Hematopoietic multipotent progenitor cell (in vitro differentiated cells): ENCODE results near the gene MSRB2. TPM values are rescaled to one million over a fixed set of nuclear protein-coding genes. Genes with fewer than 3 reads are reported as not detected.
A peak's percentile ranks its signal among the peaks of the same experiment; 100 is the strongest.
"Not testable (repeated sequence)": the region's sequence is repeated elsewhere in the genome, so short reads cannot be mapped to it uniquely, and the experiment has no call there.

ENCODE experiments used
- DNase-seq, 3 donors: peaks; one replicate each; pipeline ENCODE4 v3.0.0-alpha.2; 2011 to 2015; ENCODE audit warnings: low read depth in 2 of 3, low spot score in 2 of 3
- total RNA-seq: library from RNA; depleted of rRNA; stranded (reverse); fragments of >200 nt; gene quantifications from one replicate; pipeline ENCODE4 v1.2.3, GENCODE V29; 2012

MSRB2 gene
- total RNA-seq, 1 donor, result 6.7 TPM

DNA sequence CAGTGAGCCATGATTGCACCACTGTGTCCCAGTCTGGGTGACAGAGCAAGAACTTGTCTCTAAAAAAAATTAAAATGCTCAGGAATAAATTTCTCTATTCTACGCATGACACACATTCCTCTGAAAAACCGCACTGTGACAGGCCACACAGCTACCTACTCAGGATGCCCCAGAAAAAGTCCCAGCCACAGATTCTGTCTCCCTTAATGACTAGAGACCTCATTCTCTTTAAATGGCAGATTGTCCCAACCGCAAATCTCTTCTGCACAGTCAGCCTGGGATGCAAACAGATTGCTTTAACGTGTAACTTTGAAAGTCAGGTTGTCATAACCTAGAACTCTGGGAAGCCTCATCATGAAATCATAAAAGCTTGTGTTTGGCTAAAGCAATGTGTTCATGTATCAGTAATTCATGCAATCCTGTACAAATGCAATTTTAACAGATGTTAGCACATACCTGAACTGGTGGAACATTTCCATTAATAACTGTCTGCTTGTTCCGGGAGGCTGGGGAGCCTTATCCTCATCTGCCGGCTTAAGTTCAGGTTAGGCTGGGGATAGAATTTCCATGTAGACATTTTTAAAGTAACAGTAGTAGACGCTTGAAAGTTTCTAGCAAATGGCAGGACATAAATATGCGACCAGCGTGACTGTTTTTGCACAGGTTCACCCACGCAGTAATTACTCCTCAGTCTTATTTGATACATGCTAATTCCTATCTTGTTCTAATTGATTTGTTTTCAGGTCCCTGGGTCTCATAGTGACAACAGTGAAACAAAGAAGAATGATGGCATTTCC, 26.2 kb upstream of the MSRB2 start:
- DNase-seq, result no peak

DNA sequence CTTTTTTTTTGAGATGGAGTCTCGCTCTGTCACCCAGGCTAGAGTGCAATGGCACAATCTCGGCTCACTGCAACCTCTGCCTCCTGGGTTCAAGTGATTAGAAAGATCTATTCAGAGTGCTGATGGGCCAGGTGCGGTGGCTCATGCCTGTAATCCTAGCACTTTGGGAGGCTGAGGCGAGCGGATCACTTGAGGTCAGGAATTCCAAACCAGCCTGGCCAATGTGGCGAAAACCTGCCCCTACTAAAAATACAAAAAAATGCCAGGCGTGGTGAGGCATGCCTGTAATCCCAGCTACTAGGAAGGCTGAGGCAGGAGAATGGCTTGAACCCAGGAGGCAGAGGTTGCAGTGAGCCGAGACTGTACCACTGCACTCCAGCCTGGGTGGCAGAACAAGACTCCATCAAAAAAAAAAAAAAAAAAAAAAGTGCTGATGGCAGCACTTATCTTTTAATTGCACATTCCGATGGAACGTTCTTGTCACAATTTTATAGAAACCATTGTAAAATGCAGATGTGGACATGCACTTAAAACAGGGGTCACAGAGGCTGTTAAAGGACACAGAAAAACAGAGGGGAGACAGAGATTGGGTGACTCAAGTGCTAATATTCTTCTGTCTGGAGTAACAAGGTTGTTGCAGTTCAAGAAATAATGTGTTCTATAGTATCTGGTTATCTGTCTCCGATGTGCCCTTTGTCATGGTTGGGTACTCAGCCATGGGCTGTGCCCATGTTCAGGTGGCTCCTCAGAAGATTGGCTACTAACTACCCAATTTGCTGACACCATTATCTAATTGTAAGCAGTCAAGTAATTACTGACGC, 25.1 kb upstream of the MSRB2 start:
- DNase-seq, result not testable (repeated sequence)

GRCh38 chr10:23070913-23071218, 24.5 kb upstream of the MSRB2 start:
- no peak for DNase-seq

- DNase-seq, result not testable (repeated sequence)
Measured at GRCh38 chr10:23072593-23072992, 22.8 kb upstream of the MSRB2 start.

DNA sequence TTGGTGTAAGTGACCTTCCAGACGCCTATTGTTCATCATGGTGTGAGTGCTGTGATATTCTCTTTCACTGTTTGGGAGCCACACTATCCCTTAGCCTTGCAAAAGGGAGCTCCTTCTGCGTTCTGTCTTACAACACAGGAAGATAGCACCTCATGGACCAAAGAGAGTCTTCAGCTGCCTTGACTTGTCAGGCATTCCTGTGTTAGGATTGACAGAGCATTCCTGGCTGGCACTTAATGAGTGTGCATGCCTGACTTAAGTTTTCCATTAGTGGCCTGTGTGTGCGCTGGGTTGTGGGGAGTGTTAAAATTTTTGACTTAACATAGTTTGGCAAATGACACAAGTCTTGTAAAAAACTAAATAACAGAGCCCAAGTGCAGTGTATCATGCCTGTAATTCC, 21.9 kb upstream of the MSRB2 start:
- no peak for DNase-seq

DNA sequence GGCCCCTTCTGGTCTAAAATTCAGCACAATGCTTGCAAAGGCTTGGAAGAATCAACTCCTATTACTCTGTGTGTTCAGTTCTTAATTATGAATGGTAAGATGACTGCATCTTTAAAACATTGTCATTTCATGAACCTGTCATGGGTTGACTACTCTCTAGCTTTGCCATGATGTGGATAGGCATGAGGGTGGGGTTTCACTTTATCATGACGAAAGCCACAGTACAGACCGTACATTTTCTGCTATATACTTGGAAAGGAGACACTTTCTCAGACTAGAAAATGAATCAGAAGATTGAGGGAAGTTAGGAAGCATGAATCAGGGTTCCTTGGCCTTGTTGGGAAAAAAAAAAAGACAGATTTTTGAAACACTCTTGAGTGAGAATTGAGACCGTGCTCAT, 19.7 kb upstream of the MSRB2 start:
- no peak for DNase-seq

GRCh38 chr10:23078114-23078513, 17.3 kb upstream of the MSRB2 start:
- no peak for DNase-seq

- no peak for DNase-seq
Measured at GRCh38 chr10:23079700-23080099, 15.7 kb upstream of the MSRB2 start.

GRCh38 chr10:23080262-23080661, 15.1 kb upstream of the MSRB2 start:
- DNase-seq, result no peak

GRCh38 chr10:23081221-23081750, 14.1 kb upstream of the MSRB2 start:
- no peak for DNase-seq

DNA sequence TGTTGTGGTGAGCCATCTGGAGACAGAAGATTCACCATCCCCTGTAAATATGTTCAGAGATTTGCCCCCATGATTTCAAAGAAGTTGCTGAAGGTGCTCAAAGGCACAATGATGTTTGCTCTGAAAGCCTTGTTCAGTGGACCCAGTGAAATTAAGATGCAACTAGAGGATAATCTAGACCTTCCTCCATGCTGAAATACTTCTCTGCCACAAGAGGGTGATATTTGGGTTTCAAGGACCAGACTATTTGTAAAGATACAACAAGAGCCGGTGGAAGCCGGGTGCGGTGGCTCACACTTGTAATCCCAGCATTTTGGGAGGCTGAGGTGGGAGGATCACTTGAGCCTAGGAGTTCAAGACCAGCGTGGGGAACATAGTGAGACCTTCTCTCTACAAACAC, 13.5 kb upstream of the MSRB2 start:
- DNase-seq, result peak in 1 of 3 donors; percentile 29

DNA sequence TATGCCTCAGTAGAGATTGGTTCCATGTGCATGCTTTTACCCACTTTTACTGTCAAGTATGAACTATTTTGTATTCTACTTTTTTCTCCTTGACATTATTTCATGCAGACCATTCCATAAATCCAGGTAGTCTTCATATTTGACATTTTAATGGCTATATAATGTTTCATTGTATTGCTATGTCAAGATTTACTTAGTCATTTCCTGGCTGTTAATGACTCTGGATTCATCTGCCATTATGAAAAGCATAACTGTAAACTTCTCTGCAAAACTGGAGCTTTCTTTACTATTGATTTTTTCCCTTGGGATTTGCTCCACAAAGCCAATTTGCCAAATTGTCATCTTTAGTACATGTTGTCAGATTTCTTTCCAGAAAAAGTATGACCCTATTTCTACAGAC, 6.8 kb upstream of the MSRB2 start:
- no peak for DNase-seq

DNA sequence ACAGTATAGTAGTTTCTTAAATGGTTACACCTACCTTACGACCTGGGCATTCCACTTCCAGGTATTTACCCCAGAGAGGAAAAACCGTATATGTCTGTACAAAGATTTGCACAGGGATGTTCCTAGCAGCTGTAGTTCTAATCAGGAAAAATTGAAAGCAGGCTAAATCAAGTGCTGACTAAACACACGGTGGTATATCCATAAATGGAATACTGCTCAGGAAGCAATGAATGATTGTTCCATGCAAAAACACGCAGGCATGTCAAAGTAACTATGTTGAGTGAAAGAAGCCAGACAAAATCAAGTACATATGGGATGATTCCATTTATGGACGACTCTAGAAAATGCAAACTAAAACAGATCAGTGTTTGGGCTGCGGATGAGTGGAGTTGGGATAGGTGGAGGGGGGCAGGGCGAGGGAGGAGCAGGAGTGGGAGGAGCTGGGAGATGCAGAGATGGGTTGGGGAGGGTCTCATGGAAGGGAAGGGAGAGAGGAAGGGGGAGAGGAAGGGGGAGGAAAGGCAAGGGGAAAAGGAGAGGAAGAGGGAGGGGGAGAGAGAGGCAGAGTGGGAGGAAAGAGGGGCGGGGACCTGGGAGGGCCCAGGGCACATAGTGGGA, 484 bp upstream of the MSRB2 start:
- no peak for DNase-seq

DNA sequence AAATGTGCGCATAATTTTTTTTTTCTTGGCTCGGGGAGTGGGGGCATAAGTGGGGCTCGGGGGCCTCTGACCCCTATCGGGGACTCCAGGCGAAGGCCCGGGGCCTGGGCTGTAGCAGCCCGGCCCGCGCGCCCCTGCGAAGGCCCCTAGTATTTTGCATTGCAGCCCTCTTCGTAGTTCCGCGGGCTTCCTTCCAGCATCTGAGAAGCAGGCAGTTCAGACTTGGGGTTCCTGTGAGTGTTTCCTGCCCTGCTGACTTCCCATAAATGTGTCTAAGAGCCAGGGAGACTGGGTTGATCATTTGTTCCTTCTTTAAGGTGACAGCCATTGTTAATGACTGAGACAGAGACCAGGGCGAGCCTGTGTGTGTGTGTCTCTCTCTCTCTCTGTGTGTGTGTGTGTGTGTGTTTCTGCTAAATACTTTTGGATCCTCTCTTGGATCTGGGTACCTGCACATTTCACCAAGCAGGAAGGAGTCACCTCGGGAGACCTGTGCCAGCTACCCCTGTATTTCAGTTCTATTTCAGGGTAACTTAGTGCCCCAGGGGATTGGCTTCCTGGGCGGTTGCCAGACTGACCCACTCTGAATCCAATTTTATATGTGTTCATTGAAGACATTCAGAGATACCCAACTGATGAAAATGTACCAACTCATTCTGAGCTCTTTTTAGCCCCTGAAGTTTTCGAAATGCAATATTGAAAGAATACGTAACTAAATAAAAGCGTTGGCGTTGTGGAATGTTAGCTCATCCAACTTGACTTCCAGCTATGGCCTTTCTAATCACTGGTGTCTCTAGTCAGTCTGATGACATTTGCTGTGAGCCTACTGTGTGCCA, 805 bp downstream of the MSRB2 start:
- DNase-seq, result peak in 2 of 3 donors; percentile 51 to 79

DNA sequence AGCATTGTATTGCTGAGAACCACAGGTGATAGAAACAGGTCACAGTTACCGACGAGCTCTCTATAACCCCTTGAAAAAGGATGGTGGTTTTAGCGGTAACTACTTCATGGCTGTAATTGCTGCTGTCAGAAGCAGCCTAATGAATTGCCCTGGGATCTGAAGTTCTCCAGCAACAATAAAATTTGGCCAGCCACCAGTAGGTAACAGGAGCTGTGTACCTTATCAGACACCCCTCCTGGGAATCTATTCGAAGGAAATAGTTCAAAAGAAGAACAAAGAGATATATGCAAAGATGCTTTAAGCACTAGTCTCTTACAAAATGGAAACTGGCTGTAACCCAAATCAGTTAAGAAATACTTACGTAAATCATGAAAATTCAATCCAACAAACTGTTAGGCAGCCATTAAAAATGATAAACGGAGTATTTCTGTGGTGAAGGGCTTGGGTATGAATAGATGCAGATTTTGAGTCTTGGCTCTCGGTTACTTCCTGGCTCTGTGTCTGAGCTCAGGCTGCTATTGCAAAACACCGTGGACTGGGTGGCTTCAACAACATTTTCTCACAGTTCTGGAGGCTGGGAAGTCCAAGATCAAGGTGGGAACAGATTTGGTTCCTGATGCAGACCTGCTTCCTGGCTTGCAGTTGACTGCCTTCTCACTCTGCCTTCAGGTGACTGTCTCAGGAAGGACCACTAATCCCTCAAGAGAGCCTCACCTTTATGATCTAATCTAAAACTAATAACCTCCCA, 1.6 kb downstream of the MSRB2 start:
- peak in 2 of 3 donors; percentile 9 to 46 for DNase-seq

DNA sequence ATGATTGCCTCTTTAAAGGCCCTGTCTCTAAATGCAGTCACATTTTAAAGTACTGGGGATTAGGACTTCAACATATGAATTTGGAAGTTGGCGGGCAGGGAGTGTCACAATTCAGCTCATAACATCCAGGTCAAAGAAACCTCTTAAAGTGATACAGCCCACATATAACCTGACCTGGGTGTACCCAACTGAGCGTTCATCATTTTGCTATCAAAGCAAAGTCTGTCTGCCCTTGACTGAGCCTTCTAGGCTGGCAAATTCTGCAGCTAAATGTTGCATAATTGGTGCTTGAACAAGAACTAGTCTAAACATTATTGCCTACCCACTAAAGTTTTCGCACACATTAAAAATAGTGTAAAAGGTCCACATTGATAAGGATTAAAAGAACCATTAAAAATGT, 3.7 kb downstream of the MSRB2 start:
- no peak for DNase-seq

DNA sequence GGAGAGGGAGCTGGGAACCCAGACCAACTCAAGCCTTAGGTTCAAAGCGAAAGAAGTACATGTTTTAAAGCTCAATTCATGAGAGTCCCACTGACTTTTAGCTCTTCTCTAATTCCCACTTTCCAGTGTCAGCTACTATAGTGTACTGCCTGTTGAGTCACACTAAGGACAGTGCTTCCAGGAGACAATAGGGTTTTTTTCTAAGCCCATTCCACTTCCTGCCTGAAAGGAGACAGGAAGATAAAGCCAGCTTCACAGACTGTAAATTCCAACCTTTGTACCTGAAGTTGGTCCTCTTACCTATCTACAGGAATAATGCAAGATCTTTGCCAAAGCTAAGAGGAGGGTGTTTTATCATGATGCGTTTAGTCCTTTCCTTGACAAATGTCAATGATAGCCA, 4.4 kb downstream of the MSRB2 start:
- no peak for DNase-seq

DNA sequence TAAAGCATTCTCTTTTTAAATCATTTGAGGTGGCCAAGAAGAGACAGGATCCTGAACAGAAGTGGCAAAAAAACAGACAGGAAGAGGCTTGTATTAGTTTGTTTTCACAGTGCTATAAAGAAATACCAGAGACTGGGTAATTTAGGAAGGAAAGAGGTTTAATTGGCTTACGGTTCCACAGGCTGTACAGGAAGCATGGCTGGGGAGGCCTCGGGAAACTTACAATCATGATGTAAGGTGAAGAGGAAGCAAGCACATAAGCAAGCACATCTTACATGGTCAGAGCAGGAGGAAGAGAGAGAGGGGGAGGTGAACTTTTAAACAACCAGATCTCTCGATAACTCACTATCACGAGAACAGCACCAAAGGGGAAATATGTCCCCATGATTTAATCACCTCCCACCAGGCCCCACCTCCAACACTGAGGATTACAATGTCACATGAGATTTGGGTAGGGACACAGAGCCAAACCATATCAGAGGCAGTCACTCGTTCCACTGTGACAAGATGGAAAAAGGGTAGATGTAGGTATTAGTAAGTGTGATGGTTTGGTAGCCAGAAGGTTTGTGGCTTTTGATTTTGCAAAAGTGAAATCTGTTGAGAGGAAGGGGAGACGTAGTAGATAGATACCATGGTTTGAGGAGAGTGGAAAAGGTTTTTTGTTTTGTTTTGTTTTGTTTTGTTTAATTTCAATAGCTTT, 5.1 kb downstream of the MSRB2 start:
- no peak for DNase-seq

DNA sequence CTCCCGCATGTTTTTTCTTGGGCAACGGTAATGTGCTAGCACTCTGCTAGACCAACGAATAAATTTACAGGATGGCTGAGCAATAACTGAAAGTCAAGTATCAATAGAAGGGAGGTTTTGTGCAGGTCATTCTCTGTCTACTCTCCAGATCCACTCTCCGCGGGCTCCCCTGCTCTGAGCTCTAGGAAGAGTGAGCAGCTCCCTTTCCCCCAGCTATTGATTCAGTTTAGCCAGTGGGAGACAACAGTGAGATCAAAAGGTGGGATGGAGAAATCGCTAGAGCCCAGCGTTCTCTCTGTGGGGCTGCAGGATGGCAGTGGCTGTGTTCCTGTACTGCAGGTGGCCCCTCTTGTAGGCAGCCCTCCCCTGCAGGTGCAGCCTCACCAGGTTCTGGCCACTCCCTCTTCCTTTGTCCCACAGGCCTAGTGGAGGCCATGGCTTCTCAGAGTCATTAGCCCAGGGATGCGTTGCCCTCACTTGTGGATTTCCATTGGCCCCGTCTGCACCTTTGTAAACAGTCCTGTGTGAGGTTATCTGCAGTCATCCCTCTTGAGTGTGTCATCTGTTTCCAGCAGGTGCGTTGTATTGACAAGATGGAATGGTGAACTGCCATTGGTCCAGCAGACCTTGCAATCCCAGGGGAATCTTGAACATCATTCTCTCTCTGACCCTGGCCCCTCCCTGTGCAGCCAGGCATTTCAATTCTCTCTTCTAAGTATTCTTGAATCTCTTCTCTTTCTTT, 11.1 kb downstream of the MSRB2 start:
- no peak for DNase-seq
